ENCODE data around the gene HBZ.
"Not testable (repeated sequence)": the region's sequence is repeated elsewhere in the genome, so short reads cannot be mapped to it uniquely, and the experiment has no call there.

Gene HBZ

DNA sequence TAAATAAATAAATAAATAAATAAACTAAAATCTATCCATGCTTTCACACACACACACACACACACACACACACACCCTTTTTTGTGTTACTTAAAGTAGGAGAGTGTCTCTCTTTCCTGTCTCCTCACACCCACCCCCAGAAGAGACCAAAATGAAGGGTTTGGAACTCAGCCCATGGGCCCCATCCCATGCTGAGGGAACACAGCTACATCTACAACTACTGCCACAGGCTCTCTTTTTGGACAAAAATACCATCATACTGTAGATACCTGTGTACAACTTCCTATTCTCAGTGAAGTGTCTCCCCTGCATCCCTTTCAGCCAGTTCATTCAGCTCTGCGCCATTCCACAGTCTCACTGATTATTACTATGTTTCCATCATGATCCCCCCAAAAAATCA is 18.3 kb downstream of the HBZ start:
- no peak overlapping the region for H3K9ac ChIP-seq (ENCODE audit: low read depth, low read length, poor library complexity, severe bottlenecking)
- no peaks in the 10 kb centered on the region for H3K9me3 ChIP-seq (ENCODE audit: insufficient read depth, low read depth, low read length)
- H3K4me2 ChIP-seq (ENCODE audit: low read depth, low read length, poor library complexity, severe bottlenecking): no peak overlapping the region
- H3F3A ChIP-seq (ENCODE audit: low read depth): no peaks in the 10 kb centered on the region
- no peaks in the 10 kb centered on the region for H4K20me1 ChIP-seq (ENCODE audit: insufficient read depth, low read length, poor library complexity, severe bottlenecking)
- TF ChIP-seq EZH2phosphoT487 (IDR thresholded peaks at IDR 0.05; ENCODE audit: borderline replicate concordance): no peak
- TF ChIP-seq, protein P1, sequence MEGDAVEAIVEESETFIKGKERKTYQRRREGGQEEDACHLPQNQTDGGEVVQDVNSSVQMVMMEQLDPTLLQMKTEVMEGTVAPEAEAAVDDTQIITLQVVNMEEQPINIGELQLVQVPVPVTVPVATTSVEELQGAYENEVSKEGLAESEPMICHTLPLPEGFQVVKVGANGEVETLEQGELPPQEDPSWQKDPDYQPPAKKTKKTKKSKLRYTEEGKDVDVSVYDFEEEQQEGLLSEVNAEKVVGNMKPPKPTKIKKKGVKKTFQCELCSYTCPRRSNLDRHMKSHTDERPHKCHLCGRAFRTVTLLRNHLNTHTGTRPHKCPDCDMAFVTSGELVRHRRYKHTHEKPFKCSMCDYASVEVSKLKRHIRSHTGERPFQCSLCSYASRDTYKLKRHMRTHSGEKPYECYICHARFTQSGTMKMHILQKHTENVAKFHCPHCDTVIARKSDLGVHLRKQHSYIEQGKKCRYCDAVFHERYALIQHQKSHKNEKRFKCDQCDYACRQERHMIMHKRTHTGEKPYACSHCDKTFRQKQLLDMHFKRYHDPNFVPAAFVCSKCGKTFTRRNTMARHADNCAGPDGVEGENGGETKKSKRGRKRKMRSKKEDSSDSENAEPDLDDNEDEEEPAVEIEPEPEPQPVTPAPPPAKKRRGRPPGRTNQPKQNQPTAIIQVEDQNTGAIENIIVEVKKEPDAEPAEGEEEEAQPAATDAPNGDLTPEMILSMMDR (conservative IDR thresholded peaks at IDR 0.05; ENCODE audit: low read length): no peak
- no peaks in the 10 kb centered on the region for H3K36me3 ChIP-seq (ENCODE audit: insufficient read depth, low read length)
- no peaks in the 10 kb centered on the region for H3K79me2 ChIP-seq (ENCODE audit: insufficient read depth, low read length)
- no peak overlapping the region for H3K4me3 ChIP-seq (ENCODE audit: low read length, poor library complexity, severe bottlenecking)
- no peaks in the 10 kb centered on the region for H3K27me3 ChIP-seq (ENCODE audit: insufficient read depth, low read length, poor library complexity, severe bottlenecking)
- H3K4me1 ChIP-seq (ENCODE audit: insufficient read depth, low read length, poor library complexity, severe bottlenecking): peaks cover 8% of the 10 kb centered on the region
- no peak overlapping the region for H2AFZ ChIP-seq (ENCODE audit: low read length)
- H3K9me2 ChIP-seq (replicated peaks; ENCODE audit: low read depth, low read length): no peaks in the 10 kb centered on the region

DNA sequence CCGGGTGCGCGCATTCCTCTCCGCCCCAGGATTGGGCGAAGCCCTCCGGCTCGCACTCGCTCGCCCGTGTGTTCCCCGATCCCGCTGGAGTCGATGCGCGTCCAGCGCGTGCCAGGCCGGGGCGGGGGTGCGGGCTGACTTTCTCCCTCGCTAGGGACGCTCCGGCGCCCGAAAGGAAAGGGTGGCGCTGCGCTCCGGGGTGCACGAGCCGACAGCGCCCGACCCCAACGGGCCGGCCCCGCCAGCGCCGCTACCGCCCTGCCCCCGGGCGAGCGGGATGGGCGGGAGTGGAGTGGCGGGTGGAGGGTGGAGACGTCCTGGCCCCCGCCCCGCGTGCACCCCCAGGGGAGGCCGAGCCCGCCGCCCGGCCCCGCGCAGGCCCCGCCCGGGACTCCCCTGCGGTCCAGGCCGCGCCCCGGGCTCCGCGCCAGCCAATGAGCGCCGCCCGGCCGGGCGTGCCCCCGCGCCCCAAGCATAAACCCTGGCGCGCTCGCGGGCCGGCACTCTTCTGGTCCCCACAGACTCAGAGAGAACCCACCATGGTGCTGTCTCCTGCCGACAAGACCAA is 20.0 kb downstream of the HBZ start, which contains the start of gene HBA2:
Gene HBA2 (plus strand): TSS at position 503 of the 568 bp plus-strand sequence. CDS start 37 bp downstream, at position 540.
- H3K4me3 ChIP-seq (ENCODE audit: low read length, poor library complexity, severe bottlenecking); H3K9me2 ChIP-seq (replicated peaks; ENCODE audit: low read depth, low read length); H3F3A ChIP-seq (ENCODE audit: low read depth); H4K20me1 ChIP-seq (ENCODE audit: insufficient read depth, low read length, poor library complexity, severe bottlenecking); H3K9me3 ChIP-seq (ENCODE audit: insufficient read depth, low read depth, low read length); H3K27me3 ChIP-seq (ENCODE audit: insufficient read depth, low read length, poor library complexity, severe bottlenecking); H3K79me2 ChIP-seq (ENCODE audit: insufficient read depth, low read length); H3K4me1 ChIP-seq (ENCODE audit: insufficient read depth, low read length, poor library complexity, severe bottlenecking); H3K9ac ChIP-seq (ENCODE audit: low read depth, low read length, poor library complexity, severe bottlenecking); H3K4me2 ChIP-seq (ENCODE audit: low read depth, low read length, poor library complexity, severe bottlenecking); H2AFZ ChIP-seq (ENCODE audit: low read length); H3K36me3 ChIP-seq (ENCODE audit: insufficient read depth, low read length): not testable (repeated sequence)

- H3K4me1 ChIP-seq (ENCODE audit: insufficient read depth, low read length, poor library complexity, severe bottlenecking); H3K36me3 ChIP-seq (ENCODE audit: insufficient read depth, low read length); H2AFZ ChIP-seq (ENCODE audit: low read length); H3F3A ChIP-seq (ENCODE audit: low read depth); H3K9me3 ChIP-seq (ENCODE audit: insufficient read depth, low read depth, low read length); H3K4me2 ChIP-seq (ENCODE audit: low read depth, low read length, poor library complexity, severe bottlenecking); H3K9ac ChIP-seq (ENCODE audit: low read depth, low read length, poor library complexity, severe bottlenecking); H3K4me3 ChIP-seq (ENCODE audit: low read length, poor library complexity, severe bottlenecking); H3K27me3 ChIP-seq (ENCODE audit: insufficient read depth, low read length, poor library complexity, severe bottlenecking); H4K20me1 ChIP-seq (ENCODE audit: insufficient read depth, low read length, poor library complexity, severe bottlenecking); H3K9me2 ChIP-seq (replicated peaks; ENCODE audit: low read depth, low read length); H3K79me2 ChIP-seq (ENCODE audit: insufficient read depth, low read length): not testable (repeated sequence)
Observed at GRCh38 chr16:173211-173854, 20.9 kb downstream of the HBZ start.

DNA sequence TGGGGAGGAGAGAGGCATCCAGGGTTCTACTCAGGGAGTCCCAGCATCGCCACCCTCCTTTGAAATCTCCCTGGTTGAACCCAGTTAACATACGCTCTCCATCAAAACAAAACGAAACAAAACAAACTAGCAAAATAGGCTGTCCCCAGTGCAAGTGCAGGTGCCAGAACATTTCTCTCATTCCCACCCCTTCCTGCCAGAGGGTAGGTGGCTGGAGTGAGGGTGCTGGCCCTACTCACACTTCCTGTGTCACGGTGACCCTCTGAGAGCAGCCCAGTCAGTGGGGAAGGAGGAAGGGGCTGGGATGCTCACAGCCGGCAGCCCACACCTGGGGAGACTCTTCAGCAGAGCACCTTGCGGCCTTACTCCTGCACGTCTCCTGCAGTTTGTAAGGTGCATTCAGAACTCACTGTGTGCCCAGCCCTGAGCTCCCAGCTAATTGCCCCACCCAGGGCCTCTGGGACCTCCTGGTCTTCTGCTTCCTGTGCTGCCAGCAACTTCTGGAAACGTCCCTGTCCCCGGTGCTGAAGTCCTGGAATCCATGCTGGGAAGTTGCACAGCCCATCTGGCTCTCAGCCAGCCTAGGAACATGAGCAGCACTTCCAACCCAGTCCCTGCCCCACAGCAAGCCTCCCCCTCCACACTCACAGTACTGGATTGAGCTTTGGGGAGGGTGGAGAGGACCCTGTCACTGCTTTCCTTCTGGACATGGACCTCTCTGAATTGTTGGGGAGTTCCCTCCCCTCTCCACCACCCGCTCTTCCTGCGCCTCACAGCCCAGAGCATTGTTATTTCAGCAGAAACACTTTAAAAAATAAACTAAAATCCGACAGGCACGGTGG is 21.7 kb downstream of the HBZ start:
- H3K4me1 ChIP-seq (ENCODE audit: insufficient read depth, low read length, poor library complexity, severe bottlenecking); H3K9ac ChIP-seq (ENCODE audit: low read depth, low read length, poor library complexity, severe bottlenecking); H3K4me3 ChIP-seq (ENCODE audit: low read length, poor library complexity, severe bottlenecking); H4K20me1 ChIP-seq (ENCODE audit: insufficient read depth, low read length, poor library complexity, severe bottlenecking); H3K79me2 ChIP-seq (ENCODE audit: insufficient read depth, low read length); H3K4me2 ChIP-seq (ENCODE audit: low read depth, low read length, poor library complexity, severe bottlenecking); H3K9me2 ChIP-seq (replicated peaks; ENCODE audit: low read depth, low read length); H3F3A ChIP-seq (ENCODE audit: low read depth); H3K27me3 ChIP-seq (ENCODE audit: insufficient read depth, low read length, poor library complexity, severe bottlenecking); H2AFZ ChIP-seq (ENCODE audit: low read length); H3K9me3 ChIP-seq (ENCODE audit: insufficient read depth, low read depth, low read length); H3K36me3 ChIP-seq (ENCODE audit: insufficient read depth, low read length): not testable (repeated sequence)
